Neural crest cell (in vitro differentiated cells): Measurements from ENCODE around the gene C7orf25. TPM values are rescaled to one million over a fixed set of nuclear protein-coding genes. Genes with fewer than 3 reads are reported as not detected.

Experiments used
- DNase-seq: peaks from one replicate; pipeline ENCODE4 v3.0.0; 2021; ENCODE audit warnings: low read depth, mixed read lengths, low spot score
- H3K27ac Mint-ChIP-seq: one replicate; pipeline ENCODE4 v1.8.0; 2021; ENCODE audit warnings: mild to moderate bottlenecking, mixed read lengths; ENCODE audit not compliant: unreplicated experiment
- H3K27me3 Mint-ChIP-seq: 2 replicates; pipeline ENCODE4 v1.8.0; 2021; ENCODE audit warnings: low read depth, mild to moderate bottlenecking, mixed read lengths
- H3K36me3 Mint-ChIP-seq: 2 replicates; pipeline ENCODE4 v1.8.0; 2021; ENCODE audit warnings: low read depth, mild to moderate bottlenecking, mixed read lengths
- H3K4me1 Mint-ChIP-seq: 2 replicates; pipeline ENCODE4 v1.8.0; 2021; ENCODE audit warnings: mixed read lengths
- H3K4me3 Mint-ChIP-seq: one replicate; pipeline ENCODE4 v1.8.0; 2021; ENCODE audit warnings: mild to moderate bottlenecking, mixed read lengths
- H3K9me3 Mint-ChIP-seq: 2 replicates; pipeline ENCODE4 v1.8.0; 2021; ENCODE audit warnings: mixed read lengths
- CTCF ChIP-seq: fragments of 200-600 bp; sonication (generic); conservative IDR thresholded peaks from 2 replicates; pipeline ENCODE4 v1.5.0; 2021; ENCODE audit warnings: antibody characterized with exemption, mild to moderate bottlenecking
- total RNA-seq: library from RNA; stranded (reverse); gene quantifications from 2 replicates; pipeline ENCODE4 v1.2.1, GENCODE V29; 2021

The C7orf25 gene
- total RNA-seq, 1 donor from 2014 or later, result 3.7 TPM

- Mint-ChIP-seq H3K36me3 (peaks cover 2% of the 10 kb centered on the region), H3K9me3 (no peaks in the 10 kb centered on the region), H3K4me3 (no peak overlapping the region), H3K27me3 (no peaks in the 10 kb centered on the region), H3K27ac (no peak overlapping the region), H3K4me1 (peaks cover 39% of the 10 kb centered on the region)
- no peak for TF ChIP-seq CTCF
- no peak for DNase-seq
Observed at GRCh38 chr7:42928754-42929153, 16.9 kb upstream of the C7orf25 start.

DNA sequence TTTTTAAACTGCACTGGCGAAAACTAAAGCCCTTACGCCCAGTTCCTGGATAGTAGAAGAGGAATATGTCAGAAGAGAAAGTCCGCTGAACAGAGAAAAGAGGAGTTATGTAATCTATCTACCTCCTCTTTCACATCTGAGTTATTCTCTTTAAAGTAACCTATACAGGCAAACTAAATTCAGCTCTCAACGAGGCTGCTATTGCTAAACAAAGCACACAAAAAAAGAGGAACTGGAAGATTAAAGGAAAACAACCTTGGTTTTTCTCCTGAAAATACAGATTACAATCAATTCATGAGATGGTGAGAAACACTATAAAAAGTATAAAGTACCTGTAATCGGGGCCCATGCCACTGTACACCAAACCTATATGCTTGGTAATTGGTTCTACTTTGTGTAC, 14.3 kb upstream of the C7orf25 start:
- Mint-ChIP-seq H3K36me3 (no peaks in the 10 kb centered on the region), H3K4me3 (no peak overlapping the region), H3K27ac (no peak overlapping the region), H3K27me3 (no peaks in the 10 kb centered on the region), H3K9me3 (no peaks in the 10 kb centered on the region), H3K4me1 (peaks cover 21% of the 10 kb centered on the region)
- no peak for DNase-seq
- TF ChIP-seq CTCF, result no peak

DNA sequence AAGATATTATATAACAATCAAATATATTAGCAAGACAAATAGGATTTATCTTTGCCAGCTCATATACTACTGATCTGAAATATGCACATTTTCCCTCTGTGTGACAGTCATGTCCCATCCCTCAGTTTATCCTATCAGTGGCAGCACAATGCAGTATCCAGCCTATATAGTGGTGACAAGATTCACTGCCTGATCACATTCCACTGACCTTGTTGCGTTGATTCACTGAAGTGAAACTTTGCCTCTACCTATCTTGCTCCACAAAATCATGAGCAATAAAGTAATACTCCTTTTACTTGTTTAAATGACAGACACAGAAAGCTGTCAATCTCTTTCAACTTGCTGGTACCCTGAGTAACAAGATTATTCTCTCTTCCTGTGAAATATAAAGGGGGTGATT, 13.8 kb upstream of the C7orf25 start:
- no peaks in the 10 kb centered on the region for H3K27me3 Mint-ChIP-seq
- H3K4me3 Mint-ChIP-seq, result no peak overlapping the region
- no peak for TF ChIP-seq CTCF
- H3K9me3 Mint-ChIP-seq, result no peaks in the 10 kb centered on the region
- H3K27ac Mint-ChIP-seq, result no peak overlapping the region
- H3K4me1 Mint-ChIP-seq, result peaks cover 16% of the 10 kb centered on the region
- no peak for DNase-seq
- H3K36me3 Mint-ChIP-seq, result peaks cover 5% of the 10 kb centered on the region

DNA sequence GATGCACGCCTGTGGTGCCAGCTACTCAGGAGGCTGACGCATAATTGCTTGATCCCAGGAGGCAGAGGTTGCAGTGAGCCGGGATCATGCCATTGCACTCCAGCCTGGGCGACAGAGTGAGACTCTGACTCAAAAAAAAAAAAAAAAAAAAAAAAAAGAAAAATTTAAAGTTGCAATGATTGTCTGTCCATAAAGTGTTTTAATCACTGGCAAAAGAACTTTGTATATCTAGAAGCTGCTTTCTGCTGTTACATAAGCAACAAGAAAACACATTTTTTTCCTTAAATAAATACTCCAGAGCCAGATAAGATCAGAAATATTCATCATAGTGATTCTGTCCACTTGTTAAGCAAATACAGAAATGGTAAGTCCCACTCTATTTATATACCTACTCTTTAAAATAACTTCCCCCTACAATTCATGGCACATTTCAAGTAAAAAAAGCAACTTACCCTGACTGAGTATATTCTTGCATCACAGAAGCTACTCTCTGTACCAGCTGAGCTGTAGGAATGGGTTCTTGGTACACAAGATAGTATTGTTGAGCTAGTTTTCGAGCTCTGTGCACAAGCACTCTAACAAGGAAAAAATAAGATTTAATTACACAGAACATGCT, 12.5 kb upstream of the C7orf25 start:
- no peak for TF ChIP-seq CTCF

DNA sequence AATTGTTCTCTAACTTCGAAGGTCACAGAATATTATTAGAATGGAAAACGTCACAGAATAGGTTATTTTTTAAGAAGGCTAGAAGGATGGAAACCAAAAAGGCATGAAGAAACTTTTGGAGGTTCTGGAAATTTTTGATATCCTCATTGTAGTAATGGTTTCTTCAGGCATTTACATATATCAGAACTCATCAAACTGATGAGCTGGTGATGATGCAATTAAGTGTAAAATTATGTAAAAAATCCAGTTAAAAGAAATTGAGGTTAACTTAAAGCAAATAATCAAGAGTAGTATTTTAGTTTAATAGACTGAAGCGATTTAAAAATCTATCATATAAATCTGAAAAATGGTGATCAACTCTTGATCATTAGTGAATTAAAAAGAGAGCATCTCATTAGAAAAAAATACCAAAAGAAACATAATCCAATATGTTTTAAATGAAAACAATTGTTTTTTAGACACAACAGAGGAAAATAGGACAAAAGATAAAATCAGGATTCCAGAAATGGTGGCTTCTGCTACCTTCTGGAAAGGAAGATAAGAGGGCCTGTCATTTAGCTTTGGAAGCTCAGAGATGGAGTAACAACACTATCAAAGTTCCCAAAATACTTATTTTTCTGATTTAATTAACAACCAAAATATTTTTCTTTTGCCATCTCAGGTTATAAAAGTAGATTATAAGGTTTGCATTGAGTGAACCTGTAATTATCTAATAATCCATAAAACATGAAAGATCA, 10.3 kb upstream of the C7orf25 start:
- no peak overlapping the region for H3K27ac Mint-ChIP-seq
- peaks cover 8% of the 10 kb centered on the region for H3K36me3 Mint-ChIP-seq
- no peaks in the 10 kb centered on the region for H3K27me3 Mint-ChIP-seq

More for the DNA sequence above, 12.5 kb upstream of the C7orf25 start:
- H3K27ac Mint-ChIP-seq, result no peak overlapping the region
- peaks cover 8% of the 10 kb centered on the region for H3K36me3 Mint-ChIP-seq
- DNase-seq, result no peak
- no peaks in the 10 kb centered on the region for H3K27me3 Mint-ChIP-seq
- no peak overlapping the region for H3K4me3 Mint-ChIP-seq
- H3K9me3 Mint-ChIP-seq, result no peaks in the 10 kb centered on the region
- H3K4me1 Mint-ChIP-seq, result peaks cover 7% of the 10 kb centered on the region

More for the DNA sequence above, 10.3 kb upstream of the C7orf25 start:
- Mint-ChIP-seq H3K4me1 (no peaks in the 10 kb centered on the region), H3K9me3 (no peaks in the 10 kb centered on the region), H3K4me3 (no peak overlapping the region)
- no peak for TF ChIP-seq CTCF
- DNase-seq, result no peak
